MM.1S (cell line): ENCODE data around the gene ADAMTSL2.

ENCODE experiments used
- DNase-seq: peaks from one replicate; pipeline ENCODE4 v3.0.0-alpha.2; 2015
- H2AFZ ChIP-seq: fragments of 300-600 bp; sonication (generic); 2 replicates; pipeline ENCODE4 v1.6.0; 2016; ENCODE audit warnings: antibody characterized with exemption, low read length
- H3F3A ChIP-seq: fragments of 300-600 bp; sonication (generic); 2 replicates; pipeline ENCODE4 v1.6.1; 2016; ENCODE audit warnings: mild to moderate bottlenecking, antibody characterized with exemption, low read length, moderate library complexity, mixed read lengths; ENCODE audit not compliant: insufficient read depth
- H3K27ac ChIP-seq: fragments of 300-600 bp; sonication (generic); 2 replicates; pipeline ENCODE4 v1.5.1; 2016; ENCODE audit warnings: mild to moderate bottlenecking, low read length
- H3K27me3 ChIP-seq: fragments of 300-600 bp; sonication (generic); replicated peaks from 2 replicates; pipeline ENCODE4 v1.6.0; 2016; ENCODE audit warnings: low read length; ENCODE audit not compliant: insufficient read depth
- H3K36me3 ChIP-seq: fragments of 300-600 bp; sonication (generic); replicated peaks from 2 replicates; pipeline ENCODE4 v1.6.1; 2016; ENCODE audit warnings: mild to moderate bottlenecking, low read length, mixed read lengths; ENCODE audit not compliant: insufficient read depth
- H3K4me1 ChIP-seq: fragments of 300-600 bp; sonication (generic); 2 replicates; pipeline ENCODE4 v1.6.1; 2016; ENCODE audit warnings: low read length, mixed read lengths
- H3K4me2 ChIP-seq: fragments of 300-600 bp; sonication (generic); 2 replicates; pipeline ENCODE4 v1.6.0; 2016; ENCODE audit warnings: low read depth, low read length
- H3K4me3 ChIP-seq: fragments of 300-600 bp; sonication (generic); 2 replicates; pipeline ENCODE4 v1.5.1; 2016; ENCODE audit warnings: low read length, mixed read lengths
- H3K79me2 ChIP-seq: fragments of 300-600 bp; sonication (generic); 2 replicates; pipeline ENCODE4 v1.6.1; 2016; ENCODE audit warnings: mixed run types, low read length, mixed read lengths
- H3K9ac ChIP-seq: fragments of 300-600 bp; sonication (generic); 2 replicates; pipeline ENCODE4 v1.6.1; 2016; ENCODE audit warnings: low read length, mixed read lengths
- H3K9me2 ChIP-seq: fragments of 300-600 bp; sonication (generic); replicated peaks from 2 replicates; pipeline ENCODE4 v1.6.1; 2016; ENCODE audit warnings: mild to moderate bottlenecking, low read length, mixed read lengths; ENCODE audit not compliant: insufficient read depth
- H3K9me3 ChIP-seq: fragments of 300-600 bp; sonication (generic); replicated peaks from 2 replicates; pipeline ENCODE4 v1.6.1; 2016; ENCODE audit warnings: mild to moderate bottlenecking, low read length, mixed read lengths; ENCODE audit not compliant: insufficient read depth
- H4K20me1 ChIP-seq: fragments of 300-600 bp; sonication (generic); 2 replicates; pipeline ENCODE4 v1.6.1; 2016; ENCODE audit warnings: mild to moderate bottlenecking, low read length, moderate library complexity, mixed read lengths; ENCODE audit not compliant: insufficient read depth
- EZH2 ChIP-seq: fragments of 300-600 bp; sonication (generic); optimal IDR thresholded peaks from 2 replicates; pipeline ENCODE3; 2017; ENCODE audit warnings: low read depth, mild to moderate bottlenecking, antibody characterized with exemption, low read length, mixed read lengths
- EZH2phosphoT487 ChIP-seq: fragments of 300-600 bp; sonication (generic); IDR thresholded peaks from 2 replicates; pipeline ENCODE4 v1.6.1; 2018; ENCODE audit warnings: antibody characterized with exemption, low read length
- TF ChIP-seq, protein P1 (sequence below): fragments of 300-600 bp; sonication (generic); IDR thresholded peaks from 2 replicates; pipeline ENCODE4 v1.5.1; 2016; ENCODE audit warnings: antibody characterized with exemption, low read length, mixed read lengths

Gene ADAMTSL2

GRCh38 chr9:133493428-133493827 is 41.1 kb upstream of the ADAMTSL2 start:
- Histone ChIP-seq H3F3A (no peaks in the 10 kb centered on the region), H3K9me2 (no peaks in the 10 kb centered on the region), H3K36me3 (no peaks in the 10 kb centered on the region), H3K27me3 (peaks cover 100% of the 10 kb centered on the region), H3K4me2 (no peak overlapping the region), H3K4me1 (no peaks in the 10 kb centered on the region), H2AFZ (no peak overlapping the region), H3K79me2 (no peaks in the 10 kb centered on the region), H3K4me3 (no peak overlapping the region), H4K20me1 (no peaks in the 10 kb centered on the region), H3K9ac (no peak overlapping the region), H3K9me3 (no peaks in the 10 kb centered on the region), H3K27ac (no peak overlapping the region)
- DNase-seq, result no peak
- no peak for TF ChIP-seq EZH2phosphoT487
- no peak for TF ChIP-seq EZH2
- TF ChIP-seq, protein P1, sequence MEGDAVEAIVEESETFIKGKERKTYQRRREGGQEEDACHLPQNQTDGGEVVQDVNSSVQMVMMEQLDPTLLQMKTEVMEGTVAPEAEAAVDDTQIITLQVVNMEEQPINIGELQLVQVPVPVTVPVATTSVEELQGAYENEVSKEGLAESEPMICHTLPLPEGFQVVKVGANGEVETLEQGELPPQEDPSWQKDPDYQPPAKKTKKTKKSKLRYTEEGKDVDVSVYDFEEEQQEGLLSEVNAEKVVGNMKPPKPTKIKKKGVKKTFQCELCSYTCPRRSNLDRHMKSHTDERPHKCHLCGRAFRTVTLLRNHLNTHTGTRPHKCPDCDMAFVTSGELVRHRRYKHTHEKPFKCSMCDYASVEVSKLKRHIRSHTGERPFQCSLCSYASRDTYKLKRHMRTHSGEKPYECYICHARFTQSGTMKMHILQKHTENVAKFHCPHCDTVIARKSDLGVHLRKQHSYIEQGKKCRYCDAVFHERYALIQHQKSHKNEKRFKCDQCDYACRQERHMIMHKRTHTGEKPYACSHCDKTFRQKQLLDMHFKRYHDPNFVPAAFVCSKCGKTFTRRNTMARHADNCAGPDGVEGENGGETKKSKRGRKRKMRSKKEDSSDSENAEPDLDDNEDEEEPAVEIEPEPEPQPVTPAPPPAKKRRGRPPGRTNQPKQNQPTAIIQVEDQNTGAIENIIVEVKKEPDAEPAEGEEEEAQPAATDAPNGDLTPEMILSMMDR, result no peak

- H3K36me3 ChIP-seq, result no peaks in the 10 kb centered on the region
- peaks cover 100% of the 10 kb centered on the region for H3K27me3 ChIP-seq
- H4K20me1 ChIP-seq, result no peaks in the 10 kb centered on the region
- no peak overlapping the region for H3K4me3 ChIP-seq
- no peaks in the 10 kb centered on the region for H3K4me1 ChIP-seq
- H3K9ac ChIP-seq, result no peak overlapping the region
- H3K27ac ChIP-seq, result no peak overlapping the region
- no peak for DNase-seq
- H3K79me2 ChIP-seq, result no peaks in the 10 kb centered on the region
- no peak overlapping the region for H2AFZ ChIP-seq
- no peaks in the 10 kb centered on the region for H3K9me3 ChIP-seq
- H3K9me2 ChIP-seq, result no peaks in the 10 kb centered on the region
- TF ChIP-seq, protein P1, result no peak
- no peak for TF ChIP-seq EZH2phosphoT487
- TF ChIP-seq EZH2, result no peak
- no peak overlapping the region for H3K4me2 ChIP-seq
- H3F3A ChIP-seq, result no peaks in the 10 kb centered on the region
These were observed 40.5 kb upstream of the ADAMTSL2 start for GRCh38 chr9:133493845-133494540.

DNA sequence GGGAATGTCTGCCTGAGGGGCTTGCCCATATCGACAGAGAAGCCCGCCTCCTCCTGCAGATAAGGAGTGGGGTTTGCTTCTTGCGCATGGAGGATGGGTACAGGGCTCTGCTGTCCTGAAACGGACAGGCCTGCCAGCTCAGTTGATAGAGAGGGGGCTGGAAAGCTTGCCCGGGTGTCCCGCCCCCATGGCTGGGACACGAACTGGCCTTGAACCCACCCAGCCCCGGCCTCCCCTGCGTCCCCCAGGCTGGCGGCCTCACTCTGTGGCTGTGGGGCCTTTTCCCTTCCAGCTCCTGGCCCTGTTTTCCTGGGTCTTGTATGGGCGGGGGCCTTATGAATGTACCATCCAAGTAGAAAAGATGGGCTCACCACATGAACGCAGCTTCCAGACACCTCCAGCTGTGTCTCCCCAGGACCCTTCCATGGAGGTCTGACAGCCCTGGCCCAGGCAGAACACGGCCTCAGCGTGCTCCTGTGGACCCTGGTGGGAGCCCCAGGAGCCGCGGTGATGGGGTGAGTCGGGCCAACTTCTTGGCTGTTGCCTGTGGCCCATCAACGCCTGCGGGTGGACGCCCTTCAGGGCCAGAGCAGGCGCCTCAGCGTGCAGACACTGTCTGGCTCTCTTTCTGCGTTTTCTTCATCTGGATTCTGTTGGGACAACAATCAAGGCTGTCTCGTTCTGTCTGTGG is 39.7 kb upstream of the ADAMTSL2 start:
- H4K20me1 ChIP-seq, result no peaks in the 10 kb centered on the region
- no peak overlapping the region for H3K4me2 ChIP-seq
- H3K4me1 ChIP-seq, result no peaks in the 10 kb centered on the region
- no peak overlapping the region for H2AFZ ChIP-seq
- H3K79me2 ChIP-seq, result no peaks in the 10 kb centered on the region
- H3K9me2 ChIP-seq, result no peaks in the 10 kb centered on the region
- peaks cover 100% of the 10 kb centered on the region for H3K27me3 ChIP-seq
- TF ChIP-seq, protein P1, result no peak
- TF ChIP-seq EZH2phosphoT487 (no peak), EZH2 (no peak)
- DNase-seq, result no peak
- H3K36me3 ChIP-seq, result no peaks in the 10 kb centered on the region
- H3K4me3 ChIP-seq, result no peak overlapping the region
- H3F3A ChIP-seq, result no peaks in the 10 kb centered on the region
- H3K27ac ChIP-seq, result no peak overlapping the region
- no peaks in the 10 kb centered on the region for H3K9me3 ChIP-seq
- H3K9ac ChIP-seq, result no peak overlapping the region
